Mucosa of descending colon (tissue), 3 donors: ENCODE measurements around the gene TM7SF2. TPM values are rescaled to one million over a fixed set of nuclear protein-coding genes. Genes with fewer than 3 reads are reported as not detected.

Experiments used
- ATAC-seq: fragments of 200-7000 bp; cut with Tn5 transposase; one replicate; pipeline ENCODE4 v1.9.1; 2020; ENCODE audit warnings: mild to moderate bottlenecking, moderate library complexity
- DNase-seq, 3 donors: peaks; one replicate each; pipeline ENCODE4 v3.0.0-alpha.2; 2020
- H3K36me3 ChIP-seq: fragments of 200-600 bp; one replicate; pipeline ENCODE4 v1.8.0; 2021; ENCODE audit warnings: low read depth, mild to moderate bottlenecking
- H3K4me1 ChIP-seq: fragments of 200-600 bp; one replicate; pipeline ENCODE4 v1.8.0; 2021; ENCODE audit warnings: low read depth, mild to moderate bottlenecking
- H3K4me3 ChIP-seq: fragments of 200-600 bp; one replicate; pipeline ENCODE4 v1.8.0; 2021; ENCODE audit warnings: mild to moderate bottlenecking
- H3K9me3 ChIP-seq: fragments of 200-600 bp; one replicate; pipeline ENCODE4 v1.8.0; 2021; ENCODE audit warnings: mild to moderate bottlenecking
- intact Hi-C, 2 donors: fragments of 100-400 bp; cut with DNase I in 1 of 2; cut with micrococcal nuclease in 1 of 2; formaldehyde crosslinking; loops; one replicate each; pipeline versions ENCODE4 v1.11.0 to v1.11.1; 2022; cut with DNase I, micrococcal nuclease
- total RNA-seq, 3 donors: library from RNA; stranded (reverse); fragmentation: NEBNext Ultra II Directional in 2 of 3; extraction: Animal tissue kit (Norgen Biotek cat#: 25700) in 2 of 3; gene quantifications; one replicate each; pipeline versions ENCODE4 v1.2.1 to v1.2.4, GENCODE V29; 2021 to 2023
- TF ChIP-seq, protein P1 (sequence below): fragments of 200-600 bp; IDR thresholded peaks from one replicate; pipeline ENCODE4 v1.8.0; 2022; ENCODE audit warnings: antibody characterized with exemption, mild to moderate bottlenecking
- donor health status: DM: no; HTN: no; CAD: no; lungs with moderate emphysema.
- donor health status: DM: no; HTN: no; CAD: no.
- donor health status: DM: no; HTN: yes; CAD: no.

The TM7SF2 gene
- total RNA-seq, 3 donors from 2014 or later: 13.1 to 25.7 (median 23.6) TPM

- Histone ChIP-seq H3K36me3 (peaks cover 5% of the 10 kb centered on the region), H3K9me3 (no peaks in the 10 kb centered on the region), H3K4me3 (no peak overlapping the region), H3K4me1 (peaks cover 23% of the 10 kb centered on the region)
- TF ChIP-seq, protein P1, sequence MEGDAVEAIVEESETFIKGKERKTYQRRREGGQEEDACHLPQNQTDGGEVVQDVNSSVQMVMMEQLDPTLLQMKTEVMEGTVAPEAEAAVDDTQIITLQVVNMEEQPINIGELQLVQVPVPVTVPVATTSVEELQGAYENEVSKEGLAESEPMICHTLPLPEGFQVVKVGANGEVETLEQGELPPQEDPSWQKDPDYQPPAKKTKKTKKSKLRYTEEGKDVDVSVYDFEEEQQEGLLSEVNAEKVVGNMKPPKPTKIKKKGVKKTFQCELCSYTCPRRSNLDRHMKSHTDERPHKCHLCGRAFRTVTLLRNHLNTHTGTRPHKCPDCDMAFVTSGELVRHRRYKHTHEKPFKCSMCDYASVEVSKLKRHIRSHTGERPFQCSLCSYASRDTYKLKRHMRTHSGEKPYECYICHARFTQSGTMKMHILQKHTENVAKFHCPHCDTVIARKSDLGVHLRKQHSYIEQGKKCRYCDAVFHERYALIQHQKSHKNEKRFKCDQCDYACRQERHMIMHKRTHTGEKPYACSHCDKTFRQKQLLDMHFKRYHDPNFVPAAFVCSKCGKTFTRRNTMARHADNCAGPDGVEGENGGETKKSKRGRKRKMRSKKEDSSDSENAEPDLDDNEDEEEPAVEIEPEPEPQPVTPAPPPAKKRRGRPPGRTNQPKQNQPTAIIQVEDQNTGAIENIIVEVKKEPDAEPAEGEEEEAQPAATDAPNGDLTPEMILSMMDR: no peak
- ATAC-seq (no peak), DNase-seq (peak in 1 of 3 donors; percentile 65)
- intact Hi-C loops: no loop called here
Measured at GRCh38 chr11:65109231-65110198, 2.2 kb upstream of the TM7SF2 start.

GRCh38 chr11:65110354-65110861 is 1.3 kb upstream of the TM7SF2 start:
- peak; percentile 65 for ATAC-seq
- TF ChIP-seq, protein P1: peak; percentile 100
- Histone ChIP-seq H3K9me3 (no peaks in the 10 kb centered on the region), H3K36me3 (peaks cover 5% of the 10 kb centered on the region), H3K4me1 (peaks cover 23% of the 10 kb centered on the region), H3K4me3 (no peak overlapping the region)
- intact Hi-C loops: no loop called here
- DNase-seq: peak; percentile 87 to 95 (median 93)

DNA sequence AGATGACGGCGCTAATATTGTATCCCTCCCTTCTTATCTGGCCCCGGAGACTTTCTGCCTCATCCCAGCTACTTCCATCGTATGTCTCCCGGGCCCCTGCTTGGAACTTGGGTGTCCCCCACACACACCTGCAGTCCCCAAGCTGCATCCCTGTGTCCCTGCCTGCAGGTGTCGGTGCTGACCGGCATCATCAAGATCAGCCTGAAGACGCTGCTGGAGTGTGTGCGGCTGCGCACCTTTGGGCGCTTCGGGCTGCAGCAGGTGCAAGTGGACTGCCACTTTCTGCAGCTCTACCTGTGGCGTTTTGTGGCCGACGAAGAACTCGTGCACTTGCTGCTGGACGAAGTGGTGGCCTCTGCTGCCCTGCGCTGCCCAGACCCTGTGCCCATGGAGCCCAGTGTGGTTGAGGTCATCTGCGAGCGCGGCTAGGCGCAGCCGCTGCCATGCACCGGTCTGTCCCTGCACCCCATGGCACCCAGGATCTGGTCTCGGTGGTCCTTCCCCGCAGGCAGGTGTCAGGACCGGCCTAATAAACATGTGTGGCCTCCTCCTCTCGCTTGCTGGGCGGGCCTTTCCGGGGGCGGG is 421 bp upstream of the TM7SF2 start:
- H3K4me1 ChIP-seq: peaks cover 27% of the 10 kb centered on the region
- no peak for DNase-seq
- peaks cover 5% of the 10 kb centered on the region for H3K36me3 ChIP-seq
- no peaks in the 10 kb centered on the region for H3K9me3 ChIP-seq
- intact Hi-C loops: no loop called here
- no peak for ATAC-seq
- TF ChIP-seq, protein P1: no peak
- H3K4me3 ChIP-seq: peak overlapping the region; percentile 11

- TF ChIP-seq, protein P1: peak; percentile 93
- peaks cover 5% of the 10 kb centered on the region for H3K36me3 ChIP-seq
- ATAC-seq: peak; percentile 70
- no peaks in the 10 kb centered on the region for H3K9me3 ChIP-seq
- no peak overlapping the region for H3K4me3 ChIP-seq
- peaks cover 34% of the 10 kb centered on the region for H3K4me1 ChIP-seq
- peak; percentile 79 to 88 (median 84) for DNase-seq
- intact Hi-C loops: no loop called here
Measured at GRCh38 chr11:65112546-65113360, 1.1 kb downstream of the TM7SF2 start.

GRCh38 chr11:65113361-65113756 is 1.7 kb downstream of the TM7SF2 start:
- ATAC-seq (no peak), DNase-seq (no peak)
- no peaks in the 10 kb centered on the region for H3K36me3 ChIP-seq
- intact Hi-C loops: no loop called here
- no peaks in the 10 kb centered on the region for H3K9me3 ChIP-seq
- TF ChIP-seq, protein P1: no peak
- peaks cover 34% of the 10 kb centered on the region for H3K4me1 ChIP-seq
- H3K4me3 ChIP-seq: no peak overlapping the region
